ENCODE data around the gene CADM1.

GRCh38 chr11:115266066-115266639 lies 238.1 kb downstream of the CADM1 start:
- TF ChIP-seq, protein P1, sequence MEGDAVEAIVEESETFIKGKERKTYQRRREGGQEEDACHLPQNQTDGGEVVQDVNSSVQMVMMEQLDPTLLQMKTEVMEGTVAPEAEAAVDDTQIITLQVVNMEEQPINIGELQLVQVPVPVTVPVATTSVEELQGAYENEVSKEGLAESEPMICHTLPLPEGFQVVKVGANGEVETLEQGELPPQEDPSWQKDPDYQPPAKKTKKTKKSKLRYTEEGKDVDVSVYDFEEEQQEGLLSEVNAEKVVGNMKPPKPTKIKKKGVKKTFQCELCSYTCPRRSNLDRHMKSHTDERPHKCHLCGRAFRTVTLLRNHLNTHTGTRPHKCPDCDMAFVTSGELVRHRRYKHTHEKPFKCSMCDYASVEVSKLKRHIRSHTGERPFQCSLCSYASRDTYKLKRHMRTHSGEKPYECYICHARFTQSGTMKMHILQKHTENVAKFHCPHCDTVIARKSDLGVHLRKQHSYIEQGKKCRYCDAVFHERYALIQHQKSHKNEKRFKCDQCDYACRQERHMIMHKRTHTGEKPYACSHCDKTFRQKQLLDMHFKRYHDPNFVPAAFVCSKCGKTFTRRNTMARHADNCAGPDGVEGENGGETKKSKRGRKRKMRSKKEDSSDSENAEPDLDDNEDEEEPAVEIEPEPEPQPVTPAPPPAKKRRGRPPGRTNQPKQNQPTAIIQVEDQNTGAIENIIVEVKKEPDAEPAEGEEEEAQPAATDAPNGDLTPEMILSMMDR (IDR thresholded peaks at IDR 0.05; ENCODE audit: low read depth, low read length, missing input control), result no peak
- TF ChIP-seq TAF1 (conservative IDR thresholded peaks at IDR 0.05) (no peak), ATF3 (IDR thresholded peaks at IDR 0.05) (no peak), SP1 (IDR thresholded peaks at IDR 0.05) (no peak), FOXA2 (IDR thresholded peaks at IDR 0.05) (no peak), REST (IDR thresholded peaks at IDR 0.05) (no peak)

Data from liver (tissue), 3 donors.